DMS114 treated with DMSO at 0.1 percent for 48 hours (cell line): ENCODE measurements around the gene GPR62.

Experiments used
- DNase-seq: peaks from one replicate; lab custom pipeline; 2025; ENCODE audit not compliant: unreplicated experiment; lab: John Stamatoyannopoulos, UW

The GPR62 gene

DNA sequence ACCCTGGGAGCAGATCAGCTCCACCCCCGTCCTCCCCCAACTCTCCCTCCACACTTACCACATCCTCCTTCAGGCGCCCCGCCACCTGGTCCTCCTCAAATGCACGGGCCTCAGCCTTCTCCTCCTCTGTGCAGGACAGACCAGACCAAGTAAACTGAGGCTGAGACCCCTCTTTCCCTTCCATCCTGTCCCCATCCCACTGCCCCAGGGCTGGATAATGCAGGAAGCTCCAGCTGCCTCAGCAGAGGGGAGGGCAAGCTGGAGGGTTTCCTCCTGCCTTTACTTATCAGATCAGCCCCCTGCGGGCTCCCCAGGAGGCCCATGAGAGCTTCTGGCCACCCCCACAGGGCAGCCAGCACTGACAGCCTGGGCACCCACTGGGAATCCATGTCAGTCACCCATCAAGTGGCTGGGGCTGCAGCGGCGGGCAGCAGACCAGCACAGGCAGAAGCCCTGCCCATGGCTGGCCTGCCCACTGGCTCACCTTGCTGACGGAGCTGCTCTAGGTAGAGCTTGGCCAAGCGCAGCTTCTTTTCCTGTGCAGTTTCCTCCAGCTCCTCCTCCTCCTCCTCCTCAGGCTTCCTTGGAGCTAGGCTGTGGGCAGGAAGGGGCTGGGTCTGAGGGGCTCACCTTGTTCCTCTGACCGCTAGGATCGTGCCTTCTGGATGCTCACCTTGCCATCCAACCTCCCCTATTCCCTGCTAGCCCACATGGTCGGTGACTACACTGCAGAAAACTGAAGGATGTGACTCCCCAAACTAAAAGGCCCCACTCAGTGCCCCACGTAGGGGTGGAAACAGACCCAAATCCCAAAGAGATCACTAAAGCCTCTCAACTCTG is 17.4 kb upstream of the GPR62 start:
- DNase-seq: no peak

DNA sequence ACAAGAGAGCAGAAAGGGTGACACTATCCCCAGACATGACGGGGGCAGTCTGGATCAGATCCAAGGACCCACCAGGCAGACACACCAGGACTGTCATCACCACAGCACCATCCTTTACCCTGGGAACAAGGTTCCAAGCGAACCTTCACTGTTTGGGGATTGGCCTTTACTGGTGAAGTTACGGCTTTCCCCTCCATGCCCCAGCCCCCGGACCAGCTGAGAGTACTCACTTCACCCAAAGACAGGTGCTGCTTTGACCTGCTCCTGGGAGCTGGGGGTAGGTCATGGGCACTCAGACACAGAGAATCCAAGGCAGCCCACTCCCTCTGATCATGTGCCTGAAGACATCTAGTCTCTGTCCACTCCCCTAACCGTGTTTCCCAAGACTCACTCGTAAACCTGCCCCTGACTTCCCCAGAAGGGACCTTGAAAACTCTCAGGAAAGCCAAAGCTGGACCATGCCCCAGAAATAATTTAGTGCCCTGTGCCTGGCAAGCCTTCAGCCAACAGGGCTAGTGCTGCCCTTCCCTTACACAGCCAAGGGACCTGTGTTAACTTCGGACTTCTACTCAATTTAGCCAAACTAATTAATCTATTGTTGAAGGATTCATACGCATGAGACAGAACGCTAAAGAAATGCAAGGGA is 16.3 kb upstream of the GPR62 start:
- DNase-seq: no peak

DNA sequence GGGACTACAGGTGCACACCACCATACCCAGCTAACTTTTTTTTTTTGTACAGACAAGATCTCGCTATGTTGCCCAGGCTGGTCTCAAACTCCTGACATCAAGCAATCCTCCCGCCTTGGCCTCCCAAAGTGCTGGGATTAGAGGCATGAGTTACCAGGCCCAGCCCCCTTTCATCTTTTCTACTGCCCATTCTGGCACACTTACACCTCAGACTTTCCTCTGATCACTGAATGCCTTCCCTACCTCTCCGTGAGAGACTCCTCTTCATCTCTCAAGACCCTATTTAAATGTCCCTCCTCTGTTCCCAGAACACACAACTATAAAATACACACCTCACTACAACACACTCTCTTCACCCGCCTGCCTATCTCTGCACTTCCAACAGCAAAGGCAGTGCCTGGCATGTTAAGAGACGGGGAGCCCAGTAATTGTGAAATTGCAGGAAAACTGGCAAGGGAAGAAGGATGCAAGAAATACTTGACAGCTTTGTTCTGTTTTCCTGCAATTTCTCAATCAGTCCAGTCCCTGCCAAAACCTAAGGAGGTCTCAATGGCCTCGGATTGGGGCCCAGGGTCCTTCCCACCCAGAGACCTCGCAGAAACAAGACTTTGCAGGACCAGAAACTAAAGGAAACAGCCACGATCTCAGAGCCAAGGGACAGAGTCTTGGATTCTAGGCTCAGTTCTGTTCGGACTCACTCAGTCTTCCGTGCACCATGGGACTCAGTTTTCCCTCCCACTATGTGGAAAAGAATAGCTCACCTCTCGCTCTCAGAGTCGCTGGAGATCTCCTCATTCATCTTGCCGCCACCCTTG is 14.3 kb upstream of the GPR62 start:
- DNase-seq: no peak

DNA sequence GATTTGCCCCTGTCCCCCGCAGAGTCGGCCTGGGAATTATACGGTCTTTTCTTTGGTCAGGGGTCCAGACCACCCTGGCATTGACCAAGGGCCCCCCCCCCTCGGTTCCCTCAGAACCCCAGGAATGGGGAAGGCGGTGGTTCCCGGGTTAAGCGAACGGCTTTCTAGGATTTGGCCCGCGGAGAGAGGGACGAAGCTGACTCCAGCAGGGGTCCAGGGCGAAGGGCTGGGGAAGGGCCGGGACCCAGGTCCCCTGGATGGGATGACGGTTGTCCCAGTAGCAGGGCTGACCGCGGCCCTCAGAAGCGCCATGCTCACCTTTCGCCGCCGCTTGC is 13.8 kb upstream of the GPR62 start:
- DNase-seq: no peak

DNA sequence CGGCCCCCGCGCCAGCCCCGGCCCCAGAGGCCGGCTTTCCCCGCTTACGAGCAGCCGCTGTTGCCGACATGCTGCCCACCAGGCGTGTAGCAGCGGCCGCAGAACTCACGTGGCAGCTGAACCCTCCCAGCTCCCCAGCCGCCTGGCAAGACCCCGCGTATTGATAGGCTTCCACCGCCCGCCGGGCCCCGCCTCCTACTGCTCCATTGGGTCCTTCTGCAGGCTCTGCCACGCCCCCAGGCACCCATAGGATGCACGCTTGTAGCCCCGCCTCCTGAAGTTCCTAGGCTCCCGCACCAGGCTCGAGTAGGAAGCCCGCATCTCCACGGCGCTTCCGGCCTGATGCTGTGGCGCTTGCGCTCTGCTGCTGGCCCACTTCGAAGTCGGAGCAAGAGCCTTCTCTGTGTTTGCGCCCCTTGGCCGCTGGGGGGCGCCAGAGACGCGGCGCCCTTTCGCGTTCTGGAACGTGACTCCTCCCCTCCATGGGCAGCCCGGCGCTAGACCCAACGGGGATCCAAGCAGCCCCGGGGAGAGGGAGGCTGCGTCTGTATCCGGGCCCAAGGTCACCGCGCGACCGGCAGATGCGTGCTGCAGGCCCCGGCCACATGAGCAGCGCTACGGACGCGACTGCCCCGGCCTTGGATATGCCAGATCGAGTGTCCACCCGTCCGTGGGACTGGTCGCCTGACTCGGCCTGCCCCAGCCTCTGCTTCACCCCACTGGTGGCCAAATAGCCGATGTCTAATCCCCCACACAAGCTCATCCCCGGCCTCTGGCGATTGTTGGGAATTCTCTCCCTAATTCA is 13.2 kb upstream of the GPR62 start, which contains the start of the genes PARP3 and RRP9:
Gene PARP3, plus strand, starts transcription at position 566 of the 805 bp plus-strand sequence. CDS start 993 bp downstream, outside the sequence.
Gene RRP9, minus strand, starts transcription at position 107 of the 805 bp plus-strand sequence. Its CDS starts 37 bp downstream, at position 70.
- DNase-seq: peak; percentile 98

DNA sequence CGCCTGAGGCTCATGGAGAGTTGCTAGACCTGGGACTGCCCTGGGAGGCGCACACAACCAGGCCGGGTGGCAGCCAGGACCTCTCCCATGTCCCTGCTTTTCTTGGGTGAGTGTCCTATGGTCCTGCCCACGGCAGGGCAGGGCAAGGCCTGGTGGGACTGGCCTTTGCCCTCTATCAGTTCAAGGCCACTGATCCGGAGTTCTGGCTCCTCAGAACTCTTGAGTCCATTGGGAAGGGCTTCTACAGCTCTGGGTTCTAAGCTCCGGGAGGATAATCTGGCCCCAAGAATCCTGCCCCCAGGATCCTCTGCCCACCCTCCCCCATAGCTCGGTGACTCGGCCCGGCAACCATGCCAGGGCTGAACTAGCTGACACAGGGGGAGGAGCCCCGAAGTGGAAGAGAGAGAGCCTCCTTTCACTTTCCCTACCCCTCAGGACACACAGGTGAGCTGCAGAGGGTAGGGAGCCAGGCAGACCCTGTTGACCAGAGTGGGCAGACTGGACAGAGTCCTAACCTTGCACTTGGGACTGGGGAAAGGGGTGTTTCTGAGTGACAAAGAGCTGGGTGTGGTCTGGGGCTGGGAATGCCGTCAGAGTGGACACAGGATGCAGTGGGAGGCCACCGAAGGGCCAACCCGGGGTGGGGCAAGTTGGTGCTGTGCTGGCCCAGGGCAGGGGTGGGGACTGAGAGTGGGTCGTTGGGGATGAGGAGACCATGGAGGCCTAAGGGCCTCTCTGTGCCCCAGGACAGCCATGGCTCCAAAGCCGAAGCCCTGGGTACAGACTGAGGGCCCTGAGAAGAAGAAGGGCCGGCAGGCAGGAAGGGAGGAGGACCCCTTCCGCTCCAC is 12.4 kb upstream of the GPR62 start:
- DNase-seq: no peak

DNA sequence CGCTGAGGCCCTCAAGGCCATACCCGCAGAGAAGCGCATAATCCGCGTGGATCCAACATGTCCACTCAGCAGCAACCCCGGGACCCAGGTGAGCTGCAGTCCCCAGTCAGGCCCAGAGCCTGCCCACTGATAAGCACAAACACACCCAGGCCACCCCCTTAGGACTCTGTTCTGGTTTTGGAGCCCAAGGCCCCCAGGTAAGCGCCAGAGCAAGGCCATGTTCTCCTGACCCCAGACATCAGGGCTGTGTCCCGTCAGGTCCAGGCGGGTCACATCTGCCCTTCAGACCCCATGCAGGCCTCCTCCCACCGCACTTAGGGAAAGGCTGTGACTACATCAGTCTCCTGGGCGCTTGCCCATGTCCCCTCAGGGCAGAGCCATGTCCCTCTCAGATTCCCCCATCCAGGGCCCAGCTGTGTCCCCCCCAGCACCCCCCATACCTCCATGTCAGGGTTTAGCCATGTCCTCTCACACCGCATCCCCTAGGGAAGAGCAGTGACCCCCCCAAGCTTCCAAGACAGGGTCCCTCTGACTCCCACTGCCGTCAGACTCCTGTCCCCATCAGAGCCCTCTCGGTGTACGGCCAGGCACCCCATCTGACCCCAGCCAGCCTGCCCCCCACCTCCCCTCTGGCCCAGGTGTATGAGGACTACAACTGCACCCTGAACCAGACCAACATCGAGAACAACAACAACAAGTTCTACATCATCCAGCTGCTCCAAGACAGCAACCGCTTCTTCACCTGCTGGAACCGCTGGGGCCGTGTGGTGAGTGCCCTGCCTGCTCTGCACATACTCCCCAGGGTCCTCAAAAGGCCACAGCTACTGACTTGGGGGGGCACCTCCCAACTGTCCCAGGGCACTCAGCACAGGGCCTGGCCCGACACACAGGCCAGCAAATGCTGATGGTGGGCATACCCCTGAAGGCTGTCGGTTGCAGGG is 11.5 kb upstream of the GPR62 start:
- DNase-seq: no peak

DNA sequence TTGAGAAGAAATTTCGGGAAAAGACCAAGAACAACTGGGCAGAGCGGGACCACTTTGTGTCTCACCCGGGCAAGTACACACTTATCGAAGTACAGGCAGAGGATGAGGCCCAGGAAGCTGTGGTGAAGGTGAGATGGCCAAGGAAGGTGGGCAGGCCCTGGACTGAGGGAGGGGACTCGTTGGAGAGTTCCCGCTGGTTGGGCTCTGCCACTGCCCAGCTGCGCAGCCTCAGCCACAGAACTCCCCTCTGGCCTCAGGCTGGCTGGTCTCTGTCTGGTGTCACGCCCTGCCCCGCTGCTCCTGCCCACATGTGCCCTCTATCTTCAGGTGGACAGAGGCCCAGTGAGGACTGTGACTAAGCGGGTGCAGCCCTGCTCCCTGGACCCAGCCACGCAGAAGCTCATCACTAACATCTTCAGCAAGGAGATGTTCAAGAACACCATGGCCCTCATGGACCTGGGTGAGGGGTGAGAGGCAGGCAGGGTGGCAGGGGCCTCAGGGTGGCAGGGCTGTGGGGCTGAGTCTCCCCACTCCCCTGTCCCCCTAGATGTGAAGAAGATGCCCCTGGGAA is 10.6 kb upstream of the GPR62 start:
- no peak for DNase-seq

DNA sequence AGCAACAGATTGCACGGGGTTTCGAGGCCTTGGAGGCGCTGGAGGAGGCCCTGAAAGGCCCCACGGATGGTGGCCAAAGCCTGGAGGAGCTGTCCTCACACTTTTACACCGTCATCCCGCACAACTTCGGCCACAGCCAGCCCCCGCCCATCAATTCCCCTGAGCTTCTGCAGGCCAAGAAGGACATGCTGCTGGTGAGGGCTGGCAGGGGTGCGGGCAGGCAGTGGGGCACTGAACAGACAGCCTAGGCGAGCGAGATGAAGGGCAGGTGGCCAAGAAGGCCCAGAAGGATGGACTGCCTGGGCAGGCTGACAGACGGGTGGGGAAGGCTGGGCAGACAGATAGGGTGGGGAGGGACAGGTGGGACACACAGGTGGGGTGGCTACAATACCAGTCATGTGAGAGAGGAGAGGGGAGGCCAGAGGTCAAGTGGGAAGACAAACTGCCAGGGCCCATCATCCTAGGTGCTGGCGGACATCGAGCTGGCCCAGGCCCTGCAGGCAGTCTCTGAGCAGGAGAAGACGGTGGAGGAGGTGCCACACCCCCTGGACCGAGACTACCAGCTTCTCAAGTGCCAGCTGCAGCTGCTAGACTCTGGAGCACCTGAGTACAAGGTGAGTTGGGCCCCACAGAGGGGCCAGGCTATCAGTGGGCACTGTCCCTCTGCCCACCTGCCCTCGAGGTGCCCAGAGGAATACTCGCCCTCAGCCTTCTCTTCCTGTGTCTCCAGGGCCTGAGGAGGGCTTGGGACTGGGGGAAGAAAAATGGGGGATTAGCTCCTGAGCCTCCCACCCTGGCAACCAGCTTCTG is 9.9 kb upstream of the GPR62 start:
- no peak for DNase-seq

DNA sequence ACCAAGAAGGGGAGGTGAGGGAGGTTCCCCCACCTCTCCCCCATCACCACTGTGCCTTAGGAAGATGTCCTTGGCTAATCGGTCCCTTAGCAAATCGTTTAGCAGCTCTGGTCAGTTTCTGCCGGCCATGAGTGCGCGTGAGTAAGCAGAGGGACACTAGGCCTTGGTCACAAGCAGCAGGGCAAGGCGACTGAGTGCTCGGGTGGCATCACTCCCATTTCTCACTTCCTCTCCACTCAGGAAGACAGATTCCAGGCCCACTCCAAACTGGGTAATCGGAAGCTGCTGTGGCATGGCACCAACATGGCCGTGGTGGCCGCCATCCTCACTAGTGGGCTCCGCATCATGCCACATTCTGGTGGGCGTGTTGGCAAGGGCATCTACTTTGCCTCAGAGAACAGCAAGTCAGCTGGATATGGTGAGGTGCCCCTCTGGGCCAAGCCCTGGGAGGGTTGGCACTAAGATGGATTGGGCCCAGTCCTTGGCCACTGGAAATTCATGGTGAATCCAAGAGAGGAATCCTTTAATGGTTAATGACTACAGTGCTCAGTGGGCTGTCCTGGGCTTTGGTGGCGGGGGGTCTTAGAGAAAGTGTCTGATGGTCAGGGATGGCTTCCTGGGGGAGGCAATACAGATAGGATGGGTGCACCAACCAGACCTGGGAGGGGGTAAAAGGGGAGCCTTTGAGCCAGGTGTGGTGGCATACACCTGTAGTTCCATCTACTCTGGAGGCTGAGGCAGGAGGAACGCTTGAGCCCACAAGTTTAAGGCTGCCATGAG is 9.1 kb upstream of the GPR62 start:
- no peak for DNase-seq

DNA sequence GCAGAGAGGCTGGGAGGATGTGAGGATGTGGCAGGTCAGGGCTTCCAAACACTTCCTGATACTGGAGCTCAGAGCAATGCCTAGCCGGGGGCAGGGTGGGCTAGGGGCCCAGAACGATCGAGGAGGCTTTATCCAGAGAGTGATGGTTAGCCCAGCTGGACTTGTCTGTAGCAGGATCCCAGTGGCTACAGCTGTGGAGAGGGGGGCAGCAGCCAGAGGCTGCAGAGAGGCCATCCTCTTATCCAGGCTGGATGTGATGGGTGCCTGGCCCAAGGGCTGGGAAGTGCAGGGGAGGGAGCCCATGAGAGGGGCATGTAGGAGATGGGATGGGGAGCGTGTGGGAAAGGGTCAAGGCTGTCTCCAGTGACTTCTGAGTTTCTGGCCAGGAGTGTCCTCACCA is 8.4 kb upstream of the GPR62 start:
- DNase-seq: no peak

DNA sequence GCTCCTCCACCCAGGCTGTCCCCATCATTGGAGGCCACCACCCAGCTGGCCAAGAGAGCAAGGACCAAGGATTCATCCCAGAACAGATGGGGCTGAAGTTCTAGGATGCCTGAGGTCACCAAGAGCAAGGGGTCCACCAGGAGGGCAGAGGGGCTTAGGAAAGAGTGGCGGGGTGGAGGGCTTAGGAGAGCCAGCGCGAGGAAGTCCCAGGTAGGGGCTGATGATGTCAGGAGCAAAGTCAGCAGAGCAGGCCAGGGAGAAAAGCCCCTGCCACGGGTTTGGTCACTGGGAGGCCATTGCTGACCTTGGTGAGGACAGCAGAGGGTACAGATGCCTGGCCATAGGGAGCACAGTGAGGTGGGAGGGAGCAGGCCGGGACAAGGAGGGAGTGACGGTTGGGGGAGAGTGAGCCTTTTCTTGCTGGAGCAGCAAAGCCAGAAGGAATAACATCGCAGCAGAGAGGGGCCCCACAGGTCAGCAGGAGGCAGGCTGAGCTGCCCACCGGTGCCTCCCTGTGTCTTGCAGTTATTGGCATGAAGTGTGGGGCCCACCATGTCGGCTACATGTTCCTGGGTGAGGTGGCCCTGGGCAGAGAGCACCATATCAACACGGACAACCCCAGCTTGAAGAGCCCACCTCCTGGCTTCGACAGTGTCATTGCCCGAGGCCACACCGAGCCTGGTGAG is 7.8 kb upstream of the GPR62 start:
- no peak for DNase-seq

DNA sequence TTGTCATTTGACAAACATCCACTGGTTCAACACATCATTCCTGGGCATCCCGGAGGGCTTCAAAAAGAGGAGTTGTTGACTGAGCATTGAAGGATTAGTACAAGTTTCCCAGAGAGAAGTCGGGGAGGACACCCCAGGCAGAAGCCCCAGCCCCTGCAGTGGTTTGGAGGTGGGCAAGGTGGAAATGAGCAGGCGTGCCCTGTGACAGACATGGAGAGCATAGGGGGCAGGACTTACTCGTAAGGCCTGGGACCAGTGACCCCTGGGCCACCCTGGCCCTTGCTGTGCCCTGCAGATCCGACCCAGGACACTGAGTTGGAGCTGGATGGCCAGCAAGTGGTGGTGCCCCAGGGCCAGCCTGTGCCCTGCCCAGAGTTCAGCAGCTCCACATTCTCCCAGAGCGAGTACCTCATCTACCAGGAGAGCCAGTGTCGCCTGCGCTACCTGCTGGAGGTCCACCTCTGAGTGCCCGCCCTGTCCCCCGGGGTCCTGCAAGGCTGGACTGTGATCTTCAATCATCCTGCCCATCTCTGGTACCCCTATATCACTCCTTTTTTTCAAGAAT is 7.1 kb upstream of the GPR62 start:
- no peak for DNase-seq

DNA sequence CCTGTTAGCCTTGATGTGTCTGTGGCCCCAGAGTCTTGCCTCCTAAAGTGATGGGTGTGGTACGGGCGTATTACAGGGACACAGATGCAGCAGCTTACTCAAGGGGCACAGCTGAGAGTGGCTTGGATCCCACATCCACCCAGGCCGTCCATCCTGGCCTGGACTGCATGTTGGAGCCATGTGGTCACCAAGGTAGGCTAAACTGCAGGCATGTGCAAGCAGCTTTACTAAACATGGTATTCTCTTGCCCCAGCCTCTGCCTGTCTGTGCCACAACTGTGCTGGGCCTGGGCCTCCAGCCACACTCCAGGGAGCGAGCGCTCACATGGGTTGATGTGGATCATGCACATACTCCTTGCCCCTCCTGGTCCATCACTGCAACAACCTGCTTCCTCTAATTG is 6.1 kb upstream of the GPR62 start:
- no peak for DNase-seq

DNA sequence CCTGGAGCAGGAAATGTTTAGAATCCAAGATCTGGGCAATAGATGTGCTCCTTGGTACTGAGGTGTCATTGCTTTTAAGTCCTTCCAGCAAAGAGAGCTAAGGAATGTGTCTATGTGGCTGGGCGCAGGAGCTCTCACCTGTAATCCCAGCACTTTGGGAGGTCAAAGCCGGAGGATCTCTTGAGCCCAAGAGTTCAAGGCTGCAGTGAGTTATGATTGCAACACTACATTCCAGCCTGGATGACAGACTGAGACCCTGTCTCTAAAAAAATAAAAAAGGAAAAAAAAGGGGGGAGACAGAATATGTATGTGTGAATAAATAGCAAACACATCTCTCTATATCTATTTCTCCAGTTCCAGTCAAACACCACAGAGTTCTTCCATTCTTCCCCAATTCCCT is 4.3 kb upstream of the GPR62 start:
- no peak for DNase-seq

DNA sequence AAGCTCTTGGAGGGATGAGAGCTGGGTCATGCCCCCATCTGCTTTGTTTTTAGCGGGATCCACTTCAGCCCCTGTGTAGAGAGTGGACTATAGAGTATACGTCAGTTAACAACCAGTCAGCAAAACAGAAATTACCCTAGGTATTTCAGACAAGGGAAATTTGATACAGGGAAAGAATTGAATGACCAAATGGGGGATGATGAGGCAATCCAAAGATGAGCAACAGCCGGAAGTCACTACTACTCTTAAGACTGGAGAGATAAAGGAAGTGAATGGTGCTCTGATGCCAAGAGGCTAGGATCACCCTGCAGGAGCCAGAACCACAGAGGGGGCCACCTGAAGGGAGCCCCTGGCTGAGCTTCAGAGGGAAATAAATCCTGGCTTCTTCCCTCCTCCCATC is 1.7 kb upstream of the GPR62 start:
- DNase-seq: no peak
